ENCODE results near the gene ALDH7A1.

- no peak for TF ChIP-seq EZH2 (IDR thresholded peaks at IDR 0.05; ENCODE audit: borderline replicate concordance, low read depth, low read length, severe bottlenecking)
- TF ChIP-seq CTCF (IDR thresholded peaks at IDR 0.05; ENCODE audit: borderline replicate concordance, extremely low read depth, low read length, poor library complexity, severe bottlenecking): no peak
Observed at GRCh38 chr5:126633552-126633951, 38.5 kb upstream of the ALDH7A1 start.

Measured in DND-41 (cell line).